Osteoblast (primary cell): ENCODE results near the gene LRRC8D. TPM values are rescaled to one million over a fixed set of nuclear protein-coding genes. Genes with fewer than 3 reads are reported as not detected.

ENCODE experiments used
- DNase-seq: peaks from one replicate; pipeline ENCODE4 v3.0.0; 2011; ENCODE audit warnings: low spot score, mixed read lengths; ENCODE audit not compliant: insufficient read length; ENCODE audit errors: missing footprints
- H2AFZ ChIP-seq: 2 replicates; pipeline ENCODE4 v1.6.0; 2011; ENCODE audit warnings: mild to moderate bottlenecking, low read length
- H3K27ac ChIP-seq: 2 replicates; pipeline ENCODE4 v1.5.1; 2011; ENCODE audit warnings: mild to moderate bottlenecking, low read depth, low read length, moderate library complexity
- H3K27me3 ChIP-seq: 2 replicates; pipeline ENCODE4 v1.6.0; 2012; ENCODE audit warnings: mild to moderate bottlenecking, control low read depth, inconsistent platforms, low read length, moderate library complexity; ENCODE audit not compliant: insufficient read depth
- H3K36me3 ChIP-seq: 2 replicates; pipeline ENCODE4 v1.5.1; 2011; ENCODE audit warnings: mild to moderate bottlenecking, low read length, control low read depth, moderate library complexity; ENCODE audit not compliant: insufficient read depth
- H3K4me1 ChIP-seq: 2 replicates; pipeline ENCODE4 v1.5.1; 2011; ENCODE audit warnings: mild to moderate bottlenecking, low read length, control low read depth, moderate library complexity; ENCODE audit not compliant: insufficient read depth
- H3K4me2 ChIP-seq: 2 replicates; pipeline ENCODE4 v1.6.0; 2011; ENCODE audit warnings: mild to moderate bottlenecking, low read length; ENCODE audit not compliant: insufficient read depth
- H3K4me3 ChIP-seq: fragments of 200-600 bp; sonication (generic); 3 replicates; pipeline ENCODE4 v1.5.1; 2012; ENCODE audit warnings: mild to moderate bottlenecking, low read length, inconsistent platforms; ENCODE audit not compliant: insufficient read depth
- H3K79me2 ChIP-seq: 2 replicates; pipeline ENCODE4 v1.6.0; 2012; ENCODE audit warnings: mild to moderate bottlenecking, low read length, control low read depth, inconsistent platforms; ENCODE audit not compliant: insufficient read depth
- H3K9me3 ChIP-seq: 2 replicates; pipeline ENCODE4 v1.5.1; 2011; ENCODE audit warnings: low read depth, low read length, control low read depth
- H4K20me1 ChIP-seq: 2 replicates; pipeline ENCODE4 v1.6.0; 2012; ENCODE audit warnings: mild to moderate bottlenecking, low read length, control low read depth; ENCODE audit not compliant: insufficient read depth
- CTCF ChIP-seq: IDR thresholded peaks from 2 replicates; pipeline ENCODE4 v1.5.1; 2011; ENCODE audit warnings: mild to moderate bottlenecking, low read depth, low read length, moderate library complexity; ENCODE audit errors: extremely low read depth
- total RNA-seq: library from RNA; depleted of rRNA; stranded (reverse); fragments of >200 nt; gene quantifications from 2 replicates; pipeline ENCODE4 v1.2.3, GENCODE V29; 2012

The LRRC8D gene
- total RNA-seq, 1 donor: 30.4 TPM

GRCh38 chr1:89928506-89928905 lies 107.7 kb downstream of the LRRC8D start:
- no peak overlapping the region for H2AFZ ChIP-seq
- no peaks in the 10 kb centered on the region for H4K20me1 ChIP-seq
- no peak for TF ChIP-seq CTCF
- peaks cover 2% of the 10 kb centered on the region for H3K9me3 ChIP-seq
- H3K79me2 ChIP-seq: no peaks in the 10 kb centered on the region
- no peak overlapping the region for H3K27ac ChIP-seq
- H3K4me2 ChIP-seq: no peak overlapping the region
- no peaks in the 10 kb centered on the region for H3K27me3 ChIP-seq
- no peak for DNase-seq
- H3K36me3 ChIP-seq: peaks cover 7% of the 10 kb centered on the region
- H3K4me1 ChIP-seq: no peaks in the 10 kb centered on the region
- H3K4me3 ChIP-seq: no peak overlapping the region

GRCh38 chr1:89929467-89930063 lies 108.7 kb downstream of the LRRC8D start:
- Histone ChIP-seq H3K27me3 (no peaks in the 10 kb centered on the region), H3K36me3 (peaks cover 16% of the 10 kb centered on the region), H2AFZ (no peak overlapping the region), H4K20me1 (no peaks in the 10 kb centered on the region), H3K79me2 (no peaks in the 10 kb centered on the region), H3K9me3 (no peaks in the 10 kb centered on the region), H3K4me2 (no peak overlapping the region), H3K4me1 (no peaks in the 10 kb centered on the region), H3K27ac (no peak overlapping the region), H3K4me3 (no peak overlapping the region)
- TF ChIP-seq CTCF: no peak
- no peak for DNase-seq

GRCh38 chr1:89930579-89930978 lies 109.7 kb downstream of the LRRC8D start:
- TF ChIP-seq CTCF: no peak

GRCh38 chr1:89931964-89932363 lies 111.1 kb downstream of the LRRC8D start:
- Histone ChIP-seq H3K79me2 (no peaks in the 10 kb centered on the region), H3K4me2 (no peak overlapping the region), H3K36me3 (peaks cover 19% of the 10 kb centered on the region), H4K20me1 (no peaks in the 10 kb centered on the region), H3K27me3 (no peaks in the 10 kb centered on the region), H3K27ac (no peak overlapping the region), H3K4me1 (no peaks in the 10 kb centered on the region), H3K4me3 (no peak overlapping the region), H3K9me3 (no peaks in the 10 kb centered on the region), H2AFZ (no peak overlapping the region)
- no peak for TF ChIP-seq CTCF
- no peak for DNase-seq

More at GRCh38 chr1:89930579-89930978, 109.7 kb downstream of the LRRC8D start:
- no peaks in the 10 kb centered on the region for H3K9me3 ChIP-seq
- H2AFZ ChIP-seq: no peak overlapping the region
- no peak overlapping the region for H3K4me3 ChIP-seq
- no peak for DNase-seq
- no peak overlapping the region for H3K4me2 ChIP-seq
- no peak overlapping the region for H3K27ac ChIP-seq
- no peaks in the 10 kb centered on the region for H3K79me2 ChIP-seq
- H3K36me3 ChIP-seq: peaks cover 16% of the 10 kb centered on the region
- no peaks in the 10 kb centered on the region for H3K4me1 ChIP-seq
- H3K27me3 ChIP-seq: no peaks in the 10 kb centered on the region
- H4K20me1 ChIP-seq: no peaks in the 10 kb centered on the region
